Hematopoietic multipotent progenitor cell treated with erythropoietin and hydrocortisone succinate and interleukin-3 and kit ligand, for 6 days (in vitro differentiated cells): Measurements from ENCODE around the gene MCTP2.
"Not testable (repeated sequence)": the region's sequence is repeated elsewhere in the genome, so short reads cannot be mapped to it uniquely, and the experiment has no call there.

Source experiments
- DNase-seq: peaks from one replicate; pipeline ENCODE4 v3.0.0-alpha.2; 2015

MCTP2 gene

DNA sequence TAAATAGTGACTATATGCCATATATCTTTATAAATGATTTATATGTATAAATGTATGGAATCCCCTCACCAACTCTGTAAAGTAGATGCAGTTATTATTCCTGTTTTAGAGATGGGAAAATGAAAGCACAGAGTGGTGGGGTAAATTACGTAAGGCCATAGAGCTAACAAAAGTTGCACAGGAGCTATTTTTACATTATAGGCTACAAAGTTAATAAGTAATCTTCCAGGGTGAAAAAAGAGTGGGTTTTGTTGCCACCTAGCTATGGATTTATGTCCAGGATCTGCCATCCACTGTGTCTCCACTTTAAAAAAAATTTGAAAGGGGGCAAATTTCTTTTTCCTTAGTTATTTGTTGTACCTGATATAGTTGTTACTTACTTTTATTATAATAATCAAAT is 235.7 kb downstream of the MCTP2 start:
- DNase-seq = no peak

DNA sequence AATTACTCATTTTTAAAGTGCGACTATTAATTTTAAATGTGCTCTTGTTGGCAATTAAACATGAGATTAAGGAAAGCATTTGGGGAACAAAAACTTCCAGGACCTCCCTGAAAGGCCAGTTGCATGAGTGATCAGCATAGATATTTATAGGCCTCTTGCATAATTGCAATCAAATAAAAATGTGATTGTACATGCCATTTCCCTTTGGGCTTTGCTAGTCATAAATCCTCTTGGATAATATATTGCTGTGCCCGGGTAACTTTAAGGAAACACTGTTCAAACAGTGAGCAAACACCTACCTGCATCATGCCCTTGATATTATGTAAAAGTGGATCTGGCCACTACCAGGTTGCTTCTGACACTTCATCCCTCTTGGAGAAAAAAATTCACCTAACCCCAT is 239.1 kb downstream of the MCTP2 start:
- no peak for DNase-seq

DNA sequence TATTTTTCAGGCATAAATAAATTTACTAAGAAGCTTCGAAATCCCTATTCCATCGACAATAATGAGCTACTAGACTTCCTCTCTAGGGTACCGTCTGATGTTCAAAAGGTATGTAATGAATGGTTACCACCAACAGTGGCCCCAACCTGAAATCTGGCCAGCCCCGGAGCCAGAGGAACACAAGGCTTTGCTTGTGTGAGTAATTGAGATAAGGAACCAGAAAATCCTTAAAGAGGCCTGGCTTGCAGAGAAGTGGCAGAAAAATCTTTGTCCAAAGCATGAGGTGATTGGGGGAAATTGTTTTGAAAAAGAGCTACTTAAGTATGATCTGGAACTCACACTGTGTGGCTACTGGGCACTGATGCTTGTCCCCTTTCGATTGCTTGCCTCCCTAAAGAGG is 245.3 kb downstream of the MCTP2 start:
- no peak for DNase-seq

DNA sequence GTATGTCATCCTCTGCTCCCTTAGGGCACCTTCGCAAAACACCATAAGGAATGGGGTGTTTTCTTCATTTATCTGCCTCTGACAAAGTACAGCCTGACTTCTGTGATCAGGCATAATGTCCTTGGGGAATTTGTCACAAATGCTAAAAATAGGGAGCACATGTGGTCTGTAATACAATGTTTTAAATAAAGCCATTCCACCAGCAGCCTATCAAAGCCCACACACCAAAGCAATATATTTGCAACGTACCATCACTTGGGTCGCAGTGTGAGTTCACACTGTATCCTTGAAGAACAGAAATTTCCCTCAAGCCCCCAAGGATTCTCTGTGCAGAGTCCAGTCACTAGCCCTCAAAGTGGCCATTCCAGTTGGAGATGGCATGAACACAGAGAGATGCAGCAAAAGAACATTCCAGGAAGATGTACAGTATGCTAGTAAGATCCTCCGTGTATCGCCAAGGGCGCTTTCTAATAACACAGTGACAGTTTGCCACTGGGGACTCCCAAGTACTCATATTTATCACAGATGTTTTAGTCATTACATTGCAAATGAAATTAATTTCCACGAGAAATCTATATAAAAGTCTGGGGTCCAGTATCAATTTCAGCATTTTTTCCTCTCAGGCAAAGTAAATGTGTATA is 246.7 kb downstream of the MCTP2 start:
- DNase-seq = no peak

DNA sequence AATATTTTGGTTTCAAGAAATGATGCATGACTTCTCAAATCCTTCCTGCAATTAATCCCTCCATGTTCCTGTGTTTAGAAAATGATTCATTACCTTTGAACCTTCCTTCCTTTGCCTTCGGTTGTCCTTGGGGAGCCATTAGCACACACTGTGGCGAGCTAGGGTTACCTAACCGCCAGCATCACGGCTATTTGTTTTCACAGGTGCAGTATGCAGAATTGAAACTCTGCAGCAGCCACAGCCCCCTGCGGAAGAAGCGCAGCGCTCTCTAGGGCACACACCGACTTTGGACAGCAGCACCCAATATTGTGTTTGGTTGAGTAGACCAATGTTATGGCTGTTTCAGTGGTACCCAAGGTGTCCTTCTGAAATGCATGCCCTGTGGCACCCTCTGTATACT is 247.4 kb downstream of the MCTP2 start:
- DNase-seq = no peak

DNA sequence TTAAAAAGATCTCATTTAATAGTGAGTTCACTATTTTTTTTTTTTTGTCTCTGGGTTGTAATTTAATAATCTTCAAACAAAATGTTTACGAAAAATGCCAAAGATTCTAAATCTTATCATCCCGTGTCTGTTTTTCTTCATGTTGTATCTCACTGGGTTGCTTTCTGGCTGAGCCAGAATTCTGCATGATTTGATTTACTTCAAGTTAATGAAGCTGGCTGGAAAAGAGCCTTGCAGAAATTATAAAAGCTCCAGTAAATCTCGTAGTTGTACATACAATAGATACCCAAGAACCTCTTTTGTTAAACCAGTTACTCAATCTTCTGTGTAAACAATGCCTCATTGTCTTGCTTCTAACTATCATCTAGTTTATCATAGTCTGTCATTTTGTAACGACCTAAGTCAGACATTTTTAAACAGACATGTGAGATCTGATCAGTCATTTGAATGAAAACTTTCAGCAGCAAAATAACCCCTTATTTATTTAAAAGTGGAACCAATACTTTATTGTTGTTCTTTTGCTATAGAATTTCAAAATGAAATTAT is 249.0 kb downstream of the MCTP2 start:
- no peak for DNase-seq

DNA sequence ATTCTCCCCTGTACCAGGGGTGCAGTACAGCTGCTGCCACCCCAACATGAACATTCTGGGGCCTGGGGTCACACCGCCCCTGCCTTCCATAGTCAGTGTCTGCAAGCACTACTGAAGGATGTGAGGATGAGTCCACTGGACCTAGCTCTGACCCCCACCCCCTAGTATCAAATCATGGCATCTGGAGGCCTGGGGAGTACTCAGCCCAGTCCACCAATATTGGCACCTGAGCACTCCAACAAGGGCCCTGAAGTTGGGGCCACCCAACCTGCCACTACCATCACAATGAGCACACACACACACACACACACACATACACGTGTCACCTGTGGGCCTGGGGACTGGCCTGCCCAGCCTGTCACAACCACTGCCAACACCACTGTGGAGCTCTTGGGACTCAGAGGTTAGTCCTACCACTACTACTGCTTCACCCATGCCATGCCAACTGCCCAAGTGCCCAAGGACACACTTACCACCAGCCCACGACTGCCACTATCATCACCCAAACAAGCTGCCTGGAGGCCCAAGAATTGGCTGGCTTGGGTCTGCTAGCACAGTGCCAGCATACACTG is 253.9 kb downstream of the MCTP2 start:
- no peak for DNase-seq

DNA sequence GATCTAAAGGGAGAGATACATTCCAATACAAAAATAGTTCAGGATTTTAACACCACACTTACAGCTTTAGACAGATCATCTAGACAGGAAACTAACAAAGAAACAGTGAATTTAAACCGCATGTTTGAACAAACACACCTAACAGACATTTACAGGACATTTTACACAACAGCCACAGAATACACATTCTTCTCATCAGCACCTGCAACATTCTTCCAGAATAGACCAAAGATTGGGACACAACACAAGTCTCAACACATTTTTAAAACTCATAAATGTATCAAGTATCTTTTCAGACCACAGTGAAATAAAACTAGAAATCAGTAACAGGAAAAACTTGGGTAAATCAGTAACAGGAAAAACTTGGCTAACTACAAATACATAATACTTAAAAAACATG is 256.3 kb downstream of the MCTP2 start:
- no peak for DNase-seq

DNA sequence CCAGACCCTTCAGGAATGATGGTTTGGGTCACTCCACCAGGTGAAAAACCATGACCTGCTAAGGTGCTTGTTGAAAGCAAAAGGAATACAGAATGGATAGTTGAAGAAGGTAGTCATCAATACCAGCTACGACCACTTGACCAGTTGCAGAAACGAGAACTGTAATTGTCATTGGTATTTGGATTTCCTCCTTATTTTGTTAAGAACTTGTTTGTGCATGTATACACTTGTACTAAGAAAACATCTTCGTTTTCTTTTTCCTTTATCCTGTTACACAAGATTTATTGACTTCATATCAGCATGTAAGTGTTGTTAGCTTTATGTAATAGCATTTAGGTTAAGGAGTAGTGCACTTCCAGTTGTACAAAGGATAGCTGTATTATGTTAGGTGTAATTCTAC is 261.8 kb downstream of the MCTP2 start:
- DNase-seq = no peak

DNA sequence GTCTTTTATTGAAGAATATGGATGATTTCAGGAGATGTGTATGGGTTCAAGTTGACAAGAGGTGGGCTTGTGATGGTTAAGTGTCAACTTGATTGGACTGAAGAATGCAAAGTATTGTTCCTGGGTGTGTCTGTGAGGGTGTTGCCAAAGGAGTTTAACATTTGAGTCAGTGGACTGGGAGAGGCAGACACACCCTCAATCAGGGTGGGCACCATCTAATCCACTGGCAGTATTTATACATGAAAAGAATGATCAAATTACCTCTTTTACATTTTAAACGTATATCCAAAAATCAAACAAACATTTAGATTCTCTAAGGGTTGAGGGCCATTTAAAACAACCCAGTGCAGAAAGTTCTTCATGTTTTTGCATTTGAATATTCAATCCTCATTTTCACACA is 262.2 kb downstream of the MCTP2 start:
- DNase-seq = not testable (repeated sequence)

DNA sequence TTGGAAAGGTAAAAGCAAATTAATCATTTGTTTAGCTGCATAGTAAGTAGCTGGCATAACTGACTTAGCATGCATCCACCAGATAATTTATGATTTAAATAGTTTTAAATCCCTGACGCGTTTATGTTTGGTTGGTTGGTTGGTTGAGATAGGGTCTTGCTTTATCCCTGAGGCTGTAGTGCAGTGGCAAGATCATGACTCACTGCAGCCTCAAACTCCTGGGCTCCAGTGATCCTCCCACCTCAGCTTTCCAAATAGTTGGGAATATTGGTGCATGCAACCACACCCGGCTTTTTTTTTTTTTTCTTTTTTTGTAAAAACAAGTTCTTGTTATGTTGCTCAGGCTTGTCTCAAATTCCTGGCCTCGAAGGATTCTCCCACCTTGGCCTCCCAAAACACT is 263.4 kb downstream of the MCTP2 start:
- DNase-seq = no peak

DNA sequence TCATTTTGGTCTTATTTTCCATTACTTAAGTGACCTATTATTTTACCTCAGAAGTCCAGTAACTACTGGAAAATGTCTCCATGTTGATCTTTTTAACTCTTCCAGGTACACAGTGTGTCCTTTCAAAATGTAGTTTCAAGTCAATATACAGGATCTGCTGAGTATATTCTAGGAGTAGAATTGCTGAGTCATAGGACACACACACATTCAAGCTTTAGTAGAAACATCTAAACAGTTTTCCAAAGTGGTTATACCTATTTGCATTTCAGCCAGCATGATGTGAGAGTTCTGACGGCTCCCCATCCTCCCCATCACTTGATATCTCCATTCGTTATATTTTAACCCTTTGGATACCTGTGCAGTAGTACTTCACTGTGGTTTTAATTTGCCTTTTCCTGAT is 271.9 kb downstream of the MCTP2 start:
- peak; percentile 5 for DNase-seq

DNA sequence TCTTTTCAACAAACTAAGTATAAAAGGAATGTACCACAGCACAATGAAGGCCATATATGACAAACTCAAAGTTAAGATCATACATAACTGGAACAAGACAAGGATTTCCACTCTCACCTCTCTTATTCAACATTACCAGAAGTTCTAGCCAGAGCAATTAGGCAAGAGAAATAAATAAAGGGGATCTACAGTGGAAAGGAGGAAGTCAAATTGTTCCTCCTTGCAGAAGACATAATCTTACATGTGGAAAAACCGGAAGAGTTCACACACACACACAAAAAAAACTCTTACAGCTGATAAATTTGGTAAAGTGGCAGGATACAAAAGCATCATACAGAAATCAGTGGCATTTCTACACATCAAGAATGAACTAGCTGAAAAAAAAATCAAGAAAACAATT is 277.9 kb downstream of the MCTP2 start:
- DNase-seq = no peak

DNA sequence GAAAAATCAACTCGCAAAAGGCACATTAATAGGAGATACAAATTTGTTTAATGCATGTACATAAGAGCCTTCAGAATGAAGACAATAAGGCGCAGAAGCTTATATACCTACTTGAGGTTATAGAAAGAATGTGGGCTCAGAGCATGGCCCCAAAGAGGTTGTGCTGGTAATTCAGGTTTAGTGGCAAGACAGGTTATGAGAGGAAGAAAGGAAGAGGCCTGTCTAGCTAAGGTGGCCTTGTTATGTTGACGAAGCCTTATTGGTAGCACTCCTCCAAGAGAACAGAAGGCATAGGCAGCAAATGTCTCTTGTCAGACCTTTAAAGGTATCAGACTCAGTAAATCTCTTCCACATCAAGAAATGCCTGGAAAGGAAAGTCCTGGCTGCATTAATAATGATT is 290.8 kb downstream of the MCTP2 start:
- DNase-seq = no peak

DNA sequence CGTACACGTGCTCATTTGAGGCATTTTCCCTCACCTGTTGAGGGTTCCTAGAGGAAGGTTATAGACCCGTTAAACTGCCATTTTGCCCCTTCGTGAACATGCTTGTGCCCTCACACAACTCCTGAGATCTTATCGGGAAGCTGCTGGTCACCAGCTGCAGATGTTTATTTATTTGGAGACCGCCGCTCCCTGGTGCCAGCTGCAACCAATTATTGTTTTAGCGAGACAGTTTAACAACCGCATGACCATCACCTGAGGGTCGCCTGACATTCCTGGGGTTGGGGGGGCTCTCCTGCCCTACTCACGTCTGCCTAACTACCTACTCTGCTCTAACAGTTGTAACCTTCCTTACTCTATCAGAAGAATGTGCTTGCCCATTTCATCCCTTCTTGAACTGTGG is 292.5 kb downstream of the MCTP2 start:
- DNase-seq = no peak

DNA sequence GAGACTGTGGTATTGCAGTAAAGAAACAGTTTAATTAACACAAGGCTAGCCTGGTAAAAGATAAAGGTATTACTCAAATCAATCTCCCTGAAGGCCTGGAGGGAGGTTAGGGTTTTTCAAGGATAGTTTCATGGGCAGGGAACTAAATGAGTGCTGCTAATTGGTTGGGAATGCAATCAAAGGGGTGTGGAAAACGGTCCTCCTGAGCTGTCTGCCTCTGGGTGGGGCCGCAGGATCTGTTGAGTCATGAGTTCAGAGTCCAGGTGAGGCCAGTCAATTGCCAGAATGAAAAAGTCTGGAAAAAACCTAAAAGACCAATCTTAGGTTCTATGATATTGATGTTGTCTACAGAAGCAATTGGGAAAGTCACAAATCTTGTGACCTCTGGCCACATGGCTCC is 293.2 kb downstream of the MCTP2 start:
- DNase-seq = no peak

DNA sequence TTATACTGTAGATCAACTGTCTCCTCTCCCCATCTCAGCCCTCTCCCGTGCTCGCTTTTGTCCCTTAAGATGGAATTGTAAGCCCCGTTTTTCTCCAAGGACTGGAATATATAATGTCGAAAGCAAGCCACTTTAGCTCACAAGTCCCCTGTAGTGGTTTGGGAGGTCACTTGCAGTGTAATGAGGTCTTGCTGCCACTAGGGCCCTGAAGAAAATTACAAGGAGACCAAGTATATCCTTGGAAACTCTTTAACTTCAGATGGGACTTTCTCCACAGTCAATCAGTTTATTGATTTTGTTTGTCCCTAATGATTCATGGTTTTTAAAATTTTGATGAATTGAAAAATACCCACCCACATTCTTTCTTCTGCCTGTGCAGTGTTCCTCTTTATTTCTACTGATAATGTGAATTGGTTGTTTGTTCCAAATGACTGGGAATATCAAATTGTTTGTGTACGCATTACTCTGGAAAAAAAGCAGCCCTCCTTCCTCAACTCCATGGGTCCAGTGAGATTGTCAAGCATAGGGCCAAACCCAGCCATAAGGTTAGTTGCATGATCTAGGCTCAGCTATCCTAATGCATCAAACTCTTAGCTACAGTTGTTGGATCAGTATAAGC is 294.8 kb downstream of the MCTP2 start:
- peak; percentile 10 for DNase-seq

DNA sequence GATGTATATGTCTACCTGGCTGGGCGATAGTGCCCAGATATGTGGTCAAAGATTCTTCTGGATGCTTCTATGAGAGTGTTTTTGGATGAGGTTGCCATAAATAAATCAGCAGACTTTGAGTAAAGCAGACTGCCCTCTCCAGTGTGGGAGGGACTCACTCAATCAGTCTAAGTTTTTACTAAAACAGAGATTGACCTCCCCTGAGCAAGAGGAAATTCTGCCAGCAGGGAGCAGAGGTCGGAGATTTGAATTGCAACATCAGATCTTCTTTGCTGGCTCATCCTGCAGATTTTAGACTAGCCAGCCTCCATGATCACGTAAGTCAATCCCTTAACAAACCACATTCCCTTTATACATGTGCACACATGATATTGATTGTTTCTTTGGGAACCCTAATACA is 300.9 kb downstream of the MCTP2 start:
- DNase-seq = no peak
